SK-N-SH treated with all-trans-retinoic acid at 6 μM for 48 hours (cell line): ENCODE results near the gene CALR3.

Experiments used
- OSR1 ChIP-seq: fragments of 250-450 bp; sonication (Bioruptor Pico); IDR thresholded peaks from 2 replicates; pipeline ENCODE4 v1.8.0; 2022; ENCODE audit warnings: moderate library complexity, mild to moderate bottlenecking, inconsistent platforms
- PATZ1 ChIP-seq: fragments of 250-450 bp; sonication (Bioruptor Pico); IDR thresholded peaks from 2 replicates; pipeline ENCODE4 v1.8.0; 2020; ENCODE audit warnings: mild to moderate bottlenecking, moderate library complexity, borderline replicate concordance
- POU6F1 ChIP-seq: fragments of 250-450 bp; sonication (Bioruptor Pico); IDR thresholded peaks from 2 replicates; pipeline ENCODE4 v1.8.0; 2021; ENCODE audit warnings: low read depth, mild to moderate bottlenecking, moderate library complexity, borderline replicate concordance
- ZC3H10 ChIP-seq: fragments of 250-450 bp; sonication (Bioruptor Pico); IDR thresholded peaks from 2 replicates; pipeline ENCODE4 v1.5.1; 2021; ENCODE audit warnings: mild to moderate bottlenecking, moderate library complexity

- TF ChIP-seq PATZ1 (CRISPR knock-in tag) (no peak), OSR1 (no peak), ZC3H10 (CRISPR knock-in tag) (no peak), POU6F1 (no peak)
These were observed 32.5 kb downstream of the CALR3 start for GRCh38 chr19:16463341-16463990.
